Measurements from ENCODE around the gene JAK1. TPM values are rescaled to one million over a fixed set of nuclear protein-coding genes. Genes with fewer than 3 reads are reported as not detected.

Gene JAK1
- total and polyA plus RNA-seq, 2 of the 8 experiments (the other 6 are each of a cell fraction or from before 2014, with no cell fraction given), result 7.8 to 24.5 TPM

GRCh38 chr1:64828829-64829228 is 137.5 kb downstream of the JAK1 start:
- H2AFZ ChIP-seq (ENCODE audit: low read length), result no peak overlapping the region
- no peaks in the 10 kb centered on the region for H3K9me3 ChIP-seq (ENCODE audit: insufficient read depth in 2 of 2, low read depth in 1 of 2, low read length in 1 of 2)
- H4K8ac ChIP-seq (ENCODE audit: extremely low read depth, insufficient read depth, low read length), result no peak overlapping the region
- no peak overlapping the region for H3K14ac ChIP-seq (ENCODE audit: insufficient read length)
- no peak overlapping the region for H2BK120ac ChIP-seq (replicated peaks; ENCODE audit: low read depth, low read length)
- H3K23me2 ChIP-seq (ENCODE audit: low read depth, low read length), result no peaks in the 10 kb centered on the region
- H3K4ac ChIP-seq (replicated peaks; ENCODE audit: insufficient read length, low read depth, low read length), result no peak overlapping the region
- H3K18ac ChIP-seq (ENCODE audit: extremely low read depth, low read length), result no peak overlapping the region
- no peak overlapping the region for H2AK5ac ChIP-seq (ENCODE audit: low read depth, low read length)
- H4K5ac ChIP-seq (ENCODE audit: insufficient read length, low read depth, low read length), result no peak overlapping the region
- H3K23ac ChIP-seq (ENCODE audit: insufficient read length), result no peak overlapping the region
- H4K20me1 ChIP-seq (replicated peaks in 1 of 2; ENCODE audit: control insufficient read depth in 1 of 2, insufficient read depth in 2 of 2, low read length in 2 of 2), result no peaks in the 10 kb centered on the region
- no peak overlapping the region for H2BK20ac ChIP-seq (ENCODE audit: low read length)
- H2BK5ac ChIP-seq (ENCODE audit: low read depth, low read length), result no peak overlapping the region
- H3K79me1 ChIP-seq (ENCODE audit: low read depth, low read length), result no peaks in the 10 kb centered on the region; the same call in 1 of the 2 replicates
- H3K4me1 ChIP-seq (replicated peaks in 1 of 4; ENCODE audit: control insufficient read depth in 3 of 4, insufficient read depth in 4 of 4, low read length in 3 of 4), result peaks cover 0 to 6% (median 1%) of the 10 kb centered on the region in 4 experiments; a peak in 2 of 7 replicates
- H3K56ac ChIP-seq (replicated peaks; ENCODE audit: insufficient read length, low read depth, low read length), result no peak overlapping the region
- no peaks in the 10 kb centered on the region for H3K79me2 ChIP-seq (ENCODE audit: control insufficient read depth in 1 of 2, insufficient read depth in 2 of 2, low read length in 2 of 2)
- no peak overlapping the region for H3K27ac ChIP-seq (ENCODE audit: low read depth, low read length)
- ChIA-PET POLR2A (ENCODE audit: partially characterized antibody) (no interaction called here), CTCF (ENCODE audit: partially characterized antibody) (interaction anchor here (0.6 to 1.5 kb wide), 2 partner anchors 557 to 560 kb away, joined by 3 to 8 read pairs; no protein-coding TSS in a partner anchor)
- no peak overlapping the region for H3K4me3 ChIP-seq (ENCODE audit: extremely low read depth in 1 of 4, insufficient read depth in 2 of 4, low read depth in 3 of 4, low read length in 4 of 4)
- WGBS, 2 experiments (ENCODE audit: extremely low coverage in 1 of 2, insufficient coverage in 1 of 2, insufficient read length in 1 of 2, insufficient replicate concordance in 2 of 2, low coverage in 1 of 2, low lambda C conversion rate in 2 of 2, missing lambda C conversion rate in 1 of 2), result 81% methylated on average over 1 of the region's 1 CpG; no CpG with 5 or more reads in 1 of the 2 experiments
- H4K91ac ChIP-seq (replicated peaks; ENCODE audit: insufficient read length, low read length), result no peak overlapping the region
- no peak overlapping the region for H2BK12ac ChIP-seq (ENCODE audit: low read depth, low read length)
- FAIRE-seq (no peak), DNase-seq (ENCODE audit: low read depth in 1 of 2, low spot score in 2 of 2) (no peak)
- H3K27me3 ChIP-seq (replicated peaks in 1 of 4; ENCODE audit: control insufficient read depth in 3 of 4, extremely low read depth in 1 of 4, insufficient read depth in 3 of 4, low read length in 3 of 4), result no peaks in the 10 kb centered on the region
- no peak overlapping the region for H3K9ac ChIP-seq (replicated peaks in 1 of 4; ENCODE audit: extremely low read depth in 1 of 4, low read depth in 3 of 4, low read length in 3 of 4)
- peaks cover 0 to 9% (median 5%) of the 10 kb centered on the region in 4 experiments; a peak in 4 of 8 replicates for H3K36me3 ChIP-seq (ENCODE audit: control insufficient read depth in 2 of 4, insufficient read depth in 4 of 4, low read length in 3 of 4)
- H2BK15ac ChIP-seq (ENCODE audit: low read length), result no peak overlapping the region
- no peak overlapping the region for H3K4me2 ChIP-seq (ENCODE audit: insufficient read depth in 1 of 2, low read depth in 2 of 2, low read length in 2 of 2)
- no peak for TF ChIP-seq TAF1 (IDR thresholded peaks at IDR 0.05; ENCODE audit: low read depth, low read length)

Data from H1 (cell line).